Measurements from ENCODE around the gene CIRBP. TPM values are rescaled to one million over a fixed set of nuclear protein-coding genes. Genes with fewer than 3 reads are reported as not detected.

CIRBP gene
- total and polyA plus RNA-seq, 7 donors = 137 to 591 (median 296) TPM

DNA sequence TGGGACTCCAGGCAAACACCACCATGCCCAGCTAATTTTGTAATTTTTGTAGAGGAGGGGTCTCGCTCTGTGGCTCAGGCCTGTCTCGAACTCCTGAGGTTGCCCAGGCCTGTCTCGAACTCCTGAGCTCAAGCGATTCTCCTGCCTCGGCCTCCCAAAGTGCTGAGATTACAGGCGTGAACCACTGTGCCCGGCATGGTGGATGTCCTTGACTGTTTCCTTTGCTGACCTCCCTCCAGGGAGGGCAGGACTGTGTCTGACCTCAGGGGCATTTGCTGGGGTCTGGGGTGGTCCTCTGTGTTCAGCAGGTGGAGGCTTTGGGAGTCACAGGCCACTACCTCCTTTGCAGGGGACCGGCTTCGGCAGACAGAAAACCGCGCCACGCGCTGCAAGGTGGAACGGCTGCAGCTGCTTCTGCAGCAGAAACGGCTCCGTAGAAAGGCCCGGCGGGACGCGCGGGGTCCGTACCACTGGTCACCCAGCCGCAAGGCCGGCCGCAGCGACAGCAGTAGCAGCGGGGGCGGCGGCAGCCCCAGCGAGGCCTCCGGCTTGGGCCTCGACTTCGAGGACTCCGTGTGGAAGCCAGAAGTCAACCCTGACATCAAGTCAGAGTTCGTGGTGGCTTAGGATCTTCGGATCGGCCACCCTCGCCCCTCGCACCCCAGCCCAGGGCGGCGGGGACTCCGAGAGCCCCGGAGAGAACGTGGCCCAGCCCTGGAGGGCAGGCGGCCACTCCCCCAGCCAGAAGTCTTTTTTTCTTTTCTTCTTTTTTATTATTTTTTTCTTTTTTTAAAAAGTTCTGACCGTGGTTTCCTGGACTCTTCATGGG is 12.3 kb upstream of the CIRBP start:
- Histone ChIP-seq H3K27ac (peak overlapping the region; percentile 85), H3K27me3 (ENCODE audit: insufficient read depth in 3 of 3, low read length in 2 of 3) (no peaks in the 10 kb centered on the region), H3K4me3 (no peak overlapping the region), H3K36me3 (ENCODE audit: insufficient read depth in 1 of 2, low read depth in 1 of 2) (peaks cover 13 to 53% of the 10 kb centered on the region in 2 donors), H3K4me1 (peaks cover 67% of the 10 kb centered on the region), H3K9me3 (no peaks in the 10 kb centered on the region)
- DNase-seq (no peak), ATAC-seq (no peak)
- intact Hi-C loops (cut with DNase I) = no loop called here
- WGBS, 3 donors = 78 to 87% (median 78%) methylated on average over 41 to 46 of the region's 46 CpGs
- TF ChIP-seq, protein P1, sequence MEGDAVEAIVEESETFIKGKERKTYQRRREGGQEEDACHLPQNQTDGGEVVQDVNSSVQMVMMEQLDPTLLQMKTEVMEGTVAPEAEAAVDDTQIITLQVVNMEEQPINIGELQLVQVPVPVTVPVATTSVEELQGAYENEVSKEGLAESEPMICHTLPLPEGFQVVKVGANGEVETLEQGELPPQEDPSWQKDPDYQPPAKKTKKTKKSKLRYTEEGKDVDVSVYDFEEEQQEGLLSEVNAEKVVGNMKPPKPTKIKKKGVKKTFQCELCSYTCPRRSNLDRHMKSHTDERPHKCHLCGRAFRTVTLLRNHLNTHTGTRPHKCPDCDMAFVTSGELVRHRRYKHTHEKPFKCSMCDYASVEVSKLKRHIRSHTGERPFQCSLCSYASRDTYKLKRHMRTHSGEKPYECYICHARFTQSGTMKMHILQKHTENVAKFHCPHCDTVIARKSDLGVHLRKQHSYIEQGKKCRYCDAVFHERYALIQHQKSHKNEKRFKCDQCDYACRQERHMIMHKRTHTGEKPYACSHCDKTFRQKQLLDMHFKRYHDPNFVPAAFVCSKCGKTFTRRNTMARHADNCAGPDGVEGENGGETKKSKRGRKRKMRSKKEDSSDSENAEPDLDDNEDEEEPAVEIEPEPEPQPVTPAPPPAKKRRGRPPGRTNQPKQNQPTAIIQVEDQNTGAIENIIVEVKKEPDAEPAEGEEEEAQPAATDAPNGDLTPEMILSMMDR (IDR thresholded peaks at IDR 0.05) = no peak

DNA sequence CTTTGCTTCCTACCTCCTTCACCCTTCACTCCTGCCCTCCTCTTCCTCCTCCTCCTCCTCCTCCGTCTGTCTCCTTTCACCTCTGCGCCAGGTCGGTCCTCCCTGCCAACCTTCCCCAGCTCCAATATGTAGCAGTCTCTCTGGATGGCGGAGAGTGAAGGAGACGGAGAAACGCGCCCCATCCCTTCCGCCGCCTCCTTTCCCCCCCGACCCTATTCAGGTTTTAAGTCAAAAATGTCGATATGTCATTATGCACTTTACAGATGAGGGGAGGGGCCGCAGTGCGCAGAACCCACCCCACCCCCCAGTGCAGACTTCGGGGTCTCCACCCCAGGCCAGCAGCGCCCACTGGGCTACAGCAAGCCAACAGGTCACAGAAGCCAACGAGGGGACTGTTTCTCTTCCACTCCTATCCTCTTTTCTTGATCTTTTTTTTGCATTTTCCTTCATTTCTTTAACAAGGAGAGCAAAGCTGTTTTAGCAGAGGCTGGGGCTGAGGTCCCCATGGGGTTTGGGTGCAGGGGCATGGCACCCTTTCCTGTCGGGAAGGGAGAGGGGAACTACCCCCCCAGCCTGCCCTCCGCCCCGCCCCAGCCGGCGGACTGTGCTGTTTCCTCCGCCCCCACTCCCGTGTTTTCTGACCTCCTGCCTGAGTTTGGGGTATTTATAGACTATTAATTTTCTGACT is 11.5 kb upstream of the CIRBP start:
- no peak for DNase-seq
- peaks cover 13 to 52% of the 10 kb centered on the region in 2 donors for H3K36me3 ChIP-seq (ENCODE audit: insufficient read depth in 1 of 2, low read depth in 1 of 2)
- H3K27ac ChIP-seq = peak overlapping the region; percentile 85
- peaks cover 69% of the 10 kb centered on the region for H3K4me1 ChIP-seq
- intact Hi-C loops (cut with DNase I) = no loop called here
- H3K4me3 ChIP-seq = no peak overlapping the region
- no peaks in the 10 kb centered on the region for H3K9me3 ChIP-seq
- H3K27me3 ChIP-seq (ENCODE audit: insufficient read depth in 3 of 3, low read length in 2 of 3) = no peaks in the 10 kb centered on the region
- no peak for ATAC-seq
- TF ChIP-seq, protein P1 (IDR thresholded peaks at IDR 0.05) = no peak
- 60 to 68% (median 61%) methylated on average over 23 of the region's 23 CpGs for WGBS, 3 donors

DNA sequence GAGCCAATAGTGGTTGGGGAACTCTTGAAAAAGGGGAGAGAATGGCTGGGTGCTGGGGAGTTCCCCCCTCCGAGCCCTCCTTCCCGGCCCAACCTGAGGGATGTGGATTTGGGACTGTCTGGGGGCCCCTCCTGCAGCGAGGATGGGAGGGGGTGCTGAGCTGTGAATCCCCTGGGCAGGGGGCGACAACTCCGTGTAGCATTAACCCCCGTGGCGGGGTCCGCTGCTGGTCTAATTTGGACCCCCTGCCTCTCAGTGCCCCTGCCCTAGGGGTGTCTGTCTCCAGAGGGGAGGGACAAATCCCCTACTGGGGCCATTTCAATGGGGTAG is 11.0 kb upstream of the CIRBP start:
- ATAC-seq = no peak
- DNase-seq = no peak
- TF ChIP-seq, protein P1 (IDR thresholded peaks at IDR 0.05) = no peak
- peaks cover 69% of the 10 kb centered on the region for H3K4me1 ChIP-seq
- H3K4me3 ChIP-seq = no peak overlapping the region
- 64 to 75% (median 74%) methylated on average over 8 of the region's 8 CpGs for WGBS, 3 donors
- intact Hi-C loops (cut with DNase I) = no loop called here
- no peaks in the 10 kb centered on the region for H3K9me3 ChIP-seq
- peak overlapping the region; percentile 85 for H3K27ac ChIP-seq
- no peaks in the 10 kb centered on the region for H3K27me3 ChIP-seq (ENCODE audit: insufficient read depth in 3 of 3, low read length in 2 of 3)
- peaks cover 13 to 52% of the 10 kb centered on the region in 2 donors for H3K36me3 ChIP-seq (ENCODE audit: insufficient read depth in 1 of 2, low read depth in 1 of 2)

DNA sequence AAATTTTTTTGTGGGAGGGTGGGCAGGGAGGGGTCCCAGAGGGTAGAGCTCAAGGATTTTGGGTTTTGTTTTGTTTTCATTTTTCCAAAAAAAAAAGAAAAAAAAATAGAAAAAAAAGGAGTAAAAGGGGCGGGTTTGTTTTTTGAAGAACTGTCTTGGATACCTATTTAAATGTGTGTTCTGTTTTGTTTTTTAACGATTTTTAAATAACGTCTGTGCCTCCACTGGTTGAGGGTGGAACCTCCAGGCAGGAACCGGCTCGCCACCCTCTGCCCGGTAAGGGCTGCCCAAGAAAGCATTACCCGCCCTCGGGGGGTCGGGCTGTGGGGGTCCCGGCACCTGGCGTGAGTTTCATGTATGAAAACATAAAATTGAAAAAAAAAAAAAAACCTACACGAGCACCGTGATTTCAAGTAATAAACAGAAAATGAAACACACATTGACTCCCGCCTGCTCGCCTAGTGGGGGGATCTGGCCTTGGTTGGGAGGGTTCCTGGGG is 10.4 kb upstream of the CIRBP start:
- peaks cover 13 to 48% of the 10 kb centered on the region in 2 donors for H3K36me3 ChIP-seq (ENCODE audit: insufficient read depth in 1 of 2, low read depth in 1 of 2)
- intact Hi-C loops (cut with DNase I) = no loop called here
- H3K4me3 ChIP-seq = peak overlapping the region; percentile 37
- no peaks in the 10 kb centered on the region for H3K9me3 ChIP-seq
- DNase-seq (no peak), ATAC-seq (no peak)
- peak overlapping the region; percentile 85 for H3K27ac ChIP-seq
- WGBS, 3 donors = 32 to 43% (median 32%) methylated on average over 15 of the region's 15 CpGs
- H3K4me1 ChIP-seq = peaks cover 63% of the 10 kb centered on the region
- TF ChIP-seq, protein P1 (IDR thresholded peaks at IDR 0.05) = no peak
- no peaks in the 10 kb centered on the region for H3K27me3 ChIP-seq (ENCODE audit: insufficient read depth in 3 of 3, low read length in 2 of 3)

All from psoas muscle (tissue), 8 donors.